ENCODE measurements around the gene CADM1.
"Not testable (repeated sequence)": the region's sequence is repeated elsewhere in the genome, so short reads cannot be mapped to it uniquely, and the experiment has no call there.

The CADM1 gene

GRCh38 chr11:115476463-115477286 is 27.5 kb downstream of the CADM1 start:
- DNase-seq: no peak

DNA sequence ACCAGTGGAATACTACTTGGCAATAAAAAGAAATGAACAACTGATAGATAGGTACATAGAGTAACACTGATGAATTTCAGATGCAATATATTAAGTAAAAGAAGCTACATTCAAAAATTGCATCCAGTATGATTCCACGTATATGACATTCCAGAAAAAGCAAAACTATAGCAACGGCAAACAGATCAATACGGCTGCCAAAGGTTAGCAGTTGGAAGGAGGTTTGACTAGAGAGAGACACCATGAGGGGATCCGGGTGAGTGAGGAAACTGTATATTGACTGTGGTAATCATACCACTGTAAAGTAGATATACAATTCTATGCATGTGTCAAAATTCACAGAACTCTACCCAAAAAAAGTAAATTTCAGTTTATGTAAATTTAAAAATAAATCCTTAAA is 28.7 kb downstream of the CADM1 start:
- DNase-seq: no peak

DNA sequence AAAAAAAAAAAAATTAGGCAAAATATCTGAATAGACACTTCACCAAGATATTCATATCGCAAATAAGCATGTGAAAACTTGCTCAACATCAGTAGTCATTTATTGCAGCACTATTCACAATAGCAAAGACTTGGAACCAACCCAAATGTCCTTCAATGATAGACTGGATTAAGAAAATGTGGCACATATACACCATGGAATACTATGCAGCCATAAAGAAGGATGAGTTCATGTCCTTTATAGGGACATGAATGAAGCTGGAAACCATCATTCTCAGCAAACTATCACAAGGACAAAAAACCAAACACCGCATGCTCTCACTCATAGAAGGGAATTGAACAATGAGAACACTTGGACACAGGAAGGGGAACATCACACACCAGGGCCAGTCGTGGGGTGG is 29.9 kb downstream of the CADM1 start:
- DNase-seq: not testable (repeated sequence)

- DNase-seq: no peak
Measured at GRCh38 chr11:115473167-115473566, 31.0 kb downstream of the CADM1 start.

DNA sequence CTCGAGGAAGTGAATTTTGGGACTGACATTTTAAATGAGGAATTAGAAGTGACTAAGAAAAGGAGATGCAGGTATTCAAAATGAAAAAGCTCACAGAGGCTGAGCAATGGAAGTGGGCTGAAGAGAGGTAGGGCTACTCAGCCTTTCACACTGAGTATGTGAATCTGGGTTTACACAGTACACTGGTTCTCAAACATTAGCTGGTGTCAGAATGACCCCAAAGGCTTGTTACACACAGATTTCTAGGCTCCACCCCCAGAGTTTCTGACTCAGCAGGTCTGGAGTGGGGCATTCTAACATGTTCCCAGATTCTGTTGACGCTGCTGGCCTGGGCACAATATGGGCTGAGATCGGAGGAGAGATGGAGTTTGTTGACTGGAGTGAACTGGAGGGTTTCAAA is 32.8 kb downstream of the CADM1 start:
- no peak for DNase-seq

- no peak for DNase-seq
Measured at GRCh38 chr11:115470928-115471327, 33.3 kb downstream of the CADM1 start.

DNA sequence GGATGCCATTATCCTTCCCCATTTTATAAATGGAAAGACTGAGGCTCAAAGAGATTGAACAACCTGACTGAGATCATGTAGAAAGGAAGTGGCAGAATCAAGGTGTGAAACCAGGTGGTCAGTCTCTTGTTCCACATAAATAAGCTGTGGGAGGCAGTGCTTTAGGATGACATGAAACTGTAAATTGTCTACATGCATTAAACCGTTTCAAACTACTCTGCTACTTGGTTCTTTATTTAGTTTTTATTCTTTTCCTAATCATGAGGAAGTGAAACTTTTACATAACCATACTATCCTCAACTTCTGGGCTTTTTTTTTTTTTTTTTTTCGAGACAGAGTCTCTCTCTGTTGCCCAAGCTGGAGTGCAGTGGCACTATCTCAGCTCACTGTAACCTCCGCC is 34.9 kb downstream of the CADM1 start:
- DNase-seq: no peak

DNA sequence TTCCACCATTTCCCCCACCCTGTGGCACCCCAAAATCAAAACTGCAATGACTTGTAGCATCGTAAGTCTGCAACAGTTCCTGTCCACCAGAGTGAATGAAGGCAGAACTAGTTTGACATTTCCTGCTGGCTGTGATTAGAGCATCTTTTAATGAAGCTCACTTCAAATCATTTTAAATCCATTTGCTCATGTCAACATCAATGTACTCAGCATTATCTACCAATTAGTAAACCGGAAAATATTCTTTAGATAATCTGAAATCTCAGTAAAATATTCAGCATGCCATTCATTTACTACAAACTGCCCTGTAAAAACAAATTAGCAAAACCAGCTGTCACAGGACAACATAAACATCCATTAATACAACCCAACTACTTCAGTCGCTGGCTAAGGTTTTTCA is 38.1 kb downstream of the CADM1 start:
- DNase-seq: no peak

DNA sequence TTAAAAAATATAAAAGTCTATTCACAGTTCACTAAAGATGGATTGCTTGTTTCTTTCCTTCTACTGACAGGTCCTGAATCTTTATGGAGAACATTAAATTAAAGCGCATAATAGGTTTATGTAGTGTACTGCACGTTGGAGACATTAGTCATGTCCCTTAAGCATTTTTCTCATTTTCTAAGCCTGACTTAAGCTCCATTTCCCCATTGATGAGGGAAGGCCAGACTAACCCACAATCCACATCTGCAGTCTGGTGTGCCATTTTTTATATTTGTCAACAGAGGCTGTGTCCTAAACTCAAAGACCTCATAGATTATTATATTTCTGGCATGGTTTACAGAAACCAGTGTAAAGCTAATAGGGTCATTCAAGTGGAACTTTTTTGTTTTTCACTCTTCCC is 39.9 kb downstream of the CADM1 start:
- DNase-seq: no peak

- no peak for DNase-seq
Measured at GRCh38 chr11:115463606-115464005, 40.6 kb downstream of the CADM1 start.

GRCh38 chr11:115462757-115463156 is 41.5 kb downstream of the CADM1 start:
- no peak for DNase-seq

DNA sequence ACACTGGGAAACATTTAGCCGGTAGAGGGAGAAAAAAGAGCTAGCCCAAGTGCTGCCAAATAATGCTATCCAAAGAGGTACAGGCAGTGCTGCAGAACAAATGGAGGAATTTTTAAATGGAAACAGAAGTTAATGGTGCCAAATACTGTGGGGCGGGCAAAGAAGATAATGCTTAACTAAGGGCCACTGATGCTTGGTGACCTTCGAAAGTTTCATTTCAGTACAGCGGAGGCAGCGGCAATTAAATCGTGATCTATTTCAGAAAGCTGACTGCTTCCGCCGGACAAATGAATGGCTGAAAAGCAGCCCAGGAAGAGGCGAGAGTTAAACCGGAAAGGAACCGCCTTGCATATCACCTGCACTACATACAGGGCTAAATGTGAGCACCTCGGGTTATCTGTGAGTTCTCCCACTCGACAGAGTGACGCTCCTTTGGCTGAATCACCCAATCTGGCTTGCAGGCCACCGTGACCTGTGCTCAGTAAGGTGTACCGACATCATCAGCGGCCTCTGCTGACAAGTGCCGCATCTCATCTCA is 42.1 kb downstream of the CADM1 start:
- DNase-seq: no peak

- DNase-seq: no peak
Measured at GRCh38 chr11:115460512-115460911, 43.7 kb downstream of the CADM1 start.

DNA sequence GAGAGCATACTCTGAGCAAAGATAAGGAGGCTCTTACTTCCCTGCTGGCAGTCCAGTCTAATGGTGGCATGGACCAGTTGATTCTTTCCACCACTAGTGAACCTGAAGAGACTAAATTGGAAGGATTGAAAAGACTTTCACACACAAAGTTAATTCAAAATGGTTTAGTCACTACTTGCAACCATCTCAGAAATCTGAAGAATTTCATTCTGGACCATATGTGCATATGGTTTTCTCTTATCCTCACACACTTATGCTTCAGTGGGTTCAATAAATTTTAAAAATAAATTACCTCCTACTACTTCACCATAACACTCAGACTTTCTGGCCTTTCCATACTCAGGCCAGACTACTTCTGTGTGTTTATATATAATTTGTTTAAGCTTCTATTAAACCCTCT is 44.7 kb downstream of the CADM1 start:
- no peak for DNase-seq

DNA sequence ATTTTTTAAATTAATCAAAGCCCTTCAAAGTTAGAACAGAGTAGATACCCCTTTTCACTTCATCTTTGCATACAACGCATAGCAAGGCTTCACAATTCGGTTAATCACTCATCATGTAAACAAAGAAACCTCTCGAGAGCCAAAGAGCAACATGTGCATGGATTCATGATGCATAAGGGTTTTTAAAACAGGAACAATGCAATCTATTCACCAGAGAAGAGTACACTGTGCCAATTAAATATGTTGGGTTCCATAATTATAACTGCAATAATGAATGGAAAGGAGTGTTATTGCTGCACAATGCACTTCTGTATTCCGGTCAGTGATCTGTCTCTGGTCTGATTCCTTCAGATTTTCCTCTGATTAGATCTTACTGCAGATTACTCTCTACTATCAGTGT is 45.3 kb downstream of the CADM1 start:
- no peak for DNase-seq

- no peak for DNase-seq
Measured at GRCh38 chr11:115456019-115456418, 48.2 kb downstream of the CADM1 start.

- DNase-seq: no peak
Measured at GRCh38 chr11:115455613-115456012, 48.6 kb downstream of the CADM1 start.

GRCh38 chr11:115454525-115454924 is 49.7 kb downstream of the CADM1 start:
- no peak for DNase-seq

DNA sequence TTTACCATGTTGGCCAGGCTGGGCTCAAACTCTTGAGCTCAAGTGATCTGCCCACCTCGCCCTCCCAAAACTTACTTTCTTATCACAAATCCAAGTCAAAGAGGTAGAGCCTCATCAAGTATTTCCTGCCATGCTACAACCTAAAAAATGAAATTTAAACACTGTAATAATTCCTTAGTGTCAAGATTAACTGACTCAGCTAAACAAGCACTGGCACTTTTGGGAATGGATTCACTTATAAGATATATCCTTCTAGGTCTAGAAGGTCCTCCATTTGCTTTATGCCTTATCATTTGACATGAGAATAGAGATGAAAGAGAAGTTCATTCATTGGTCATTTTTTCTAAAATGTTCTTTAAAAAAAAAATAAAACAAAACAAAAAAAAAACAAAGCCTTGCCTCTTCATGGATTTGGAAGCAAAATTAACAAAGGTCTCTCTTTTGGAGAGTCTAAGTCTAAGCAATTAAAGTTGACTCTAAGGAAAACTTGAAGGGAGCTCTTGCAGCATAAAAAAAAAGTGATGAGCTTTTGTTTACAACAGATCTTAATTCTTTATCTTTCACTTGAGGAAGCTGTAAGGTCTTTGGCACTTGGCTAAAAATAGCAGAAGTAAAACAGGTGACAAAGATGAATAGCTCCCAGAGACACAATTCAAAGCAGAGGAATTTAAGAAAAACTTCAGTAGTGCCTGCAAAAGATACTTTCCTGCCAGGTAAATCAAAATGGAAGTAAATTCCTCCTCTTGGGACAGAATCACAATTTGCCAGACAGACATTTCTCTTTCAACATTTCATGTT is 50.3 kb downstream of the CADM1 start:
- no peak for DNase-seq

GRCh38 chr11:115452241-115452640 is 52.0 kb downstream of the CADM1 start:
- no peak for DNase-seq

DNA sequence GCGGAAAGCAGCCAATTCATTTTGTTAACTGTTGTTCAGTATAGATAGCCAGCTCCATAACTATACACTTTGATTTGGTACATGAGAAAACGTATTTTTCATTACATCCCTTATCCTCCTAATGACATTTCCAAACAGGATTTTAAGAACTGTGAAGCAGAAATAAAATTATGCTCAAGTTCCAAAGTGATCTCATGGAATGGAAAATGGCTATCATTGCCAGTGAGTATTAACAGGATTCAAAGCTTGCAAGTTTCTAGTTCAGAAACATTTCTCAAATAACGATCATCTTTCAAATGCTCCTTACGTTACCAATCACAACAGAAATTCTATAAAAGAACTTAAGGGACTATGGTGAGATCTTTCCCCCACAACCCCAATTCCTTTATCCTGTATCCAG is 53.7 kb downstream of the CADM1 start:
- no peak for DNase-seq

DNA sequence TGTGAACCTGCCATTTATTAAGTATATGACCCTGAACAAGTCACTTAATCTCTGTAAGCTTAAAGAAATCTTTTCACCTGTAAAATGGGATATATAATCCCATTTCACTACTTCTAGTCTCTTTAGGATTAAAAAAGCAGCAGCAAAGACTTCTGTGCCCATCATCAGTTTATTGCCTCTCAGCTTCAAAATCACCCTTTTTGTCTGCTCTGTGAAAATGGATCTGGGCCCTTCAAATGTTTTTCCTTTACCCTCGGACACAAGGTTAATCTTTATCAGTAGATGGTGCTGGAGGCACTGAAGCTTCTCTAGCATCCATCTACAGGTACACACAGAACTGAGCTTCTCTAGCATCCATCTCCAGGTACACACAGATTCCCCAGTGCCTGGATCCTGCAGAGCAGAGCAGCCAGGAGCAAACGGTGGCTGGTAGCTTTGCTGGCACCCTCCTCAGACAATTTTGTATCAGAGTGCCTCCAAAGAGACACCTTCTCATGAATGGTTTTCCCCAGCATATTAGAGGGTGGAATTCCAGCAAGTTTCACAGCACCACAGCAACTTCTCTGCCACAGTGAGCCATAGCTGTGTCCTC is 56.8 kb downstream of the CADM1 start:
- no peak for DNase-seq

DNA sequence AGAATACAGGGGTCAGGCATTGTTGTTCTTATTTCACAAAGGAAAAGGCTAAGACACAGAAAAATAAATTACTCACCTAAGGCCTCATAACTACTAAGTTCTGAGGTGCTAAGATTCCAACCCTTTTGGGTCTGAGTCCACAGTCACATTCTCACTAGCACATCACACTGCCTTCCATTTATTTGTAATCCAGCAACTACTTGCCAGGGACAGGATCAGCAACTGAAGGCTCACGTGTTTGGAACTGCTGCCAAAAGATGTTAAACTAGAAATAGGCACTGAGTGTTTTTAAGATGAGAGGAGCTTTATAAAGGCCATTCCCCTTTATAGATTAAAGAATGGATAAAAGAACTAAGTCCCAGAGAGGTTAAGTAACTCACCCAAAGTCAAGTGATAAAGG is 58.0 kb downstream of the CADM1 start:
- no peak for DNase-seq

DNA sequence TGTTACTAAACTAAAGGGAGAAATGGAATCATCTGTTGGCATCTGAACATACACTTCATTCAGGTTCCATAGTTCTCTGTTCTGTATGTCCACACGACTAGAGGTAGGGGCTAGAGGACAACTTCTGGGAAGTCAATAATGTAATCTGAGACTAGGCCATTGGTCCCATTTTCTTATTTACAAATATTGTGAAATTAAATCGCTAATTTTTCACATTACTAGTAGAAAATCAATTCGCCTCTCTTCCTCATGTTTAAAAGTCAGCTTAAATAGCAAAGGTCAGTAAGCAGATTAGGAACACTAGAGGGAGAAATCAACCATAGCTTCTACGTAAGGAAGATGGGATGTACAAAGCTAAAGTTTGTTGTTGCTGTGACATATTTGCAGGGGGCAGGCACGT is 59.7 kb downstream of the CADM1 start:
- DNase-seq: no peak

Data from right hindlimb (tissue), 1 donor.